ENCODE measurements around the gene ATP5PB.

ATP5PB gene

DNA sequence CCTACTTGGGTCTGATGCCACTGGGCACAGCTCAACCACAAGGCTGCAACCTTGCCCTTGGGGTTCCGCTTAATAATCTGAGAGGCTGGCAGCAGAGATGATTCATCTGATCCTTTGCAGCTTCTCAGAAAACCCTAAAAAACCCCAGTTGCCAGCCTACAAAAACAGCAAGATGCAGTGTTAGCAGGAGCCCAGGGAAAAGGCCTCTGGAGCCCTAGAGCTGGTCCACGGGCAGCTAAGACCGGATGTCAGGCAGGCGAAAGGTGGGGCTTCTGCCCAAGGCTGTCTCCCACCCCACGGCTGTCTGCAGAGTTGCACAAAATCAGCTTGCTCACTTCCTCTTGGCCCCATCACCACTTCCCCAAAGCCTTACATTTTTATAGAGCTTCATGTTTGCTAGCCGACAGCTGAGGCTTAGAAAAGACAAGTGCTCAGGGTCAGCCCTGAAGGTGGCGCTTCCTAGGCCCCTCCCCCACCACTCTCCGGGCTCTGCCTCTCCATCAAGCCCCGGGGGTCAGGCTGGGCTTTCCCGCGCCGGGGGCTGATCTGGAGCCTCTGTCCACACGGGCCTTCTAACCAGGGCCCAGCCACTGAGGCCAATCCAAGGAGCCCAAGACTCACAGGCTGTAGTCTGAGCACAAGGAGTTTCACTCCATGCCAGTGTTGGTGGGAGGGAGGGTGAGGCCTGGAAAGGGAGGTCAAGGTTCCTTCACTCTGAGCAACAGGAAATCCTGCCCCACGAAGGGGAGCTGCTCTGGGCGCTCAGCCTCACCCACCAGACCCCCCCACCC lies 58.3 kb downstream of the ATP5PB start:
- DNase-seq (ENCODE audit: low spot score) = peak; percentile 29

DNA sequence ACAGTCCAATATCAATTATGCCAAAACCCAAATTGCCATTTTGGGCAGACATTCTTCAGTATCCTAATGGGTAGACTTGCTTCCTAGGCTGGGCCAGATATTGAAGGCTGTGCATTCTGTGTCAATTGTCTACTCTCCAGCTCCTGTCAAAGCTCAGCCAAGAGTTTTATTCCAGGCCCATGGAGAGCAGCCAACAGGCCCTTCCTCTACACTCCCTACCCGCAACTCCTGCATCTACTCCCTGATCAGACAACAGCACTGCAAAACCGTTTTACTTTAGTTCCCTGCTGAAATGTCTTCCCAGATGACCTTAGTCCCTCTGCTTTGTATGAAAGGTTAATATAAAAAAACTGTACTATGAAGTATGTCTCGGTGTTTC lies 60.7 kb downstream of the ATP5PB start:
- no peak for DNase-seq (ENCODE audit: low spot score)

DNA sequence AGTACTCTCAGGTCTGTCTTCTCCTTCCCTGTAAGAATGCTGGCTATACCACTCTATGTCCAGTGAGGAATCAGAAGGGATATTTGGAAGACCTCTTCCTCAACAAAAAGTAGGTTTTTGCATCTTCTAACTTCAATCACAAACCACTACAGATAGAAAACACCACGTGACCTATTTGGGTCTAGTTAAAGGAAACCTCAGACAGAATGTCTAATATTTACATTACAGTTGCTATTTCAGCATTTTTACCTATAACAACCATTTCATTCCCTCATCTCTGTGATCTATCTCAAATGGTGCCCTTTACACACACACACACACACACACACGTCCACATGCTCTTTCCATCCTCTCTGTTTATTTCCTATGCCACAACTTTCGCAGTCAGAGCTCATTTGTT lies 62.1 kb downstream of the ATP5PB start:
- no peak for DNase-seq (ENCODE audit: low spot score)

Measured in D341Med (cell line).